Inferior parietal cortex (tissue), 1 donor: ENCODE data around the gene LELP1.
"Not testable (repeated sequence)": the region's sequence is repeated elsewhere in the genome, so short reads cannot be mapped to it uniquely, and the experiment has no call there.

ENCODE experiments used
- DNase-seq: peaks from one replicate; pipeline ENCODE4 v3.0.0-alpha.2; 2016; ENCODE audit errors: extremely low spot score

LELP1 gene

DNA sequence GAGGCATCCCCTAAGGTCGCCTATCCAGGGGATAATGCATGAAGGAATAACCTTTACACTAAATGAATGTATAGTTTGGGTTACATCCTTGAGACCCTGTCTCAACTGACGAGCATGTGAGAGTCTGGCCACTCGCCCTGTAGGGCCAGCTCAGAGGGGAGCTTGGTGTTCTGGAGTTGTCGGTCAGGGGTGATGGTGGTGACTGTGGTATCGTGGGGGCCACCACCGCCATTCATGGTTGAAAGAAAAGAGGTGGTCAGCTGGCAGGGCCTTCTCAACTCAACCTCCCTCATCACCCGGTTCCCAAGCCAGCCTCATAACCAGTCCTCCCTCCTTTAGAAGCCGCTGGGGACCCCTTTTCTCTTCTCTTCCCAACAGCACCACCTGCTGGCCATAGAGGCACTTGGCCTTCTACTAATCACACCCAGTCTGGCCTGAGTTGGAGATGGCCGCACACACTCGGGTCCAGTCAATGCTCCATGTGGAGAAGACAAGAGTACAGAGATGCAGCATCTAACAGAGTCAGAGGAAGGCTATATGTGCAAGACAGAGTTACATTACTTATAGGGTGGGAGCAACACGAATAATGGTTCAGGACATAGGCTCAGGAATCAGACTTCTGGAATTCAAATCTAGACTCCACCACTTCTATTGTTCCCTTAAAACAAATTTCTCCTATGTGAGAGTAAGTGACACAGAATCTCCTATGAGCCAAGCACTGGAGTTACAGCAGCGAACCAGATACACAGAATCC, 26.0 kb downstream of the LELP1 start:
- not testable (repeated sequence) for DNase-seq

DNA sequence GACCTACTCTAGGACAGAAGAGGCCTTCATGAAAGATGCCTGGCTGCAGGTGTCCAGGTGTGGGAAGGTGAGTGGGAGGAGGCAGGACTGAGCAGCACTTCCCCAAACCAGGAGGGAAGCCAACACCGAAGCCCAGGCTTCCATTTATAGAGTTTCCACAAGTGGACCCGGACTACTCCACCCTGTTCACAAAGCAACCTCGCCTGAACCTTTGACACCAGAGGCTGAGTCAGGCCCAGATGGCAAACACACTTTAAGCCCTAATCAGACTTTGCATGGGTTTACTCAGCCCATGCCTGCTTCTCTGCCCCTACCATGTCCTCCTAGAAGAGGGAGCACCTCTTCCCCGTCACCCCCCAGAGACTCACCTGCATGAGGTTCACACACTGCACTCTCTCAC, 28.1 kb downstream of the LELP1 start:
- DNase-seq: no peak

DNA sequence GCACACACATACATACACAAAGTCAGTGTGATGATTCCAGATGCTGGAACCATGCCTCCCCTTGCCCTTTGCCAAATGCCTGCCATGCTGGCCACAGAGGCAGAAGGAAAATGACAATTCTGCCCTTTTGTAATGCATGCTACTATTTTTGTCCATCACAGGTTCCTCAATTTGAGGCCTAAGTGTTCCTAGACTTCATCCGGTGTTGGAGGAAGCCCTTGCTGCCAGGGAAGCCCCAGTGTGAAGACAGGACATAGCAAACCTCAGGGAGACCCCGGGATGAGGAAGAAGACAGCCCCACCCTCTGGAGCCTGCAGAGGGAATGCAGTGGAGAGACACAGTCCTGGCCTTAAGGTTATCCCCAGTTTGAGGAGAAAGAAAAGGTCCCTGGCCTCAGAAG, 28.6 kb downstream of the LELP1 start:
- no peak for DNase-seq

DNA sequence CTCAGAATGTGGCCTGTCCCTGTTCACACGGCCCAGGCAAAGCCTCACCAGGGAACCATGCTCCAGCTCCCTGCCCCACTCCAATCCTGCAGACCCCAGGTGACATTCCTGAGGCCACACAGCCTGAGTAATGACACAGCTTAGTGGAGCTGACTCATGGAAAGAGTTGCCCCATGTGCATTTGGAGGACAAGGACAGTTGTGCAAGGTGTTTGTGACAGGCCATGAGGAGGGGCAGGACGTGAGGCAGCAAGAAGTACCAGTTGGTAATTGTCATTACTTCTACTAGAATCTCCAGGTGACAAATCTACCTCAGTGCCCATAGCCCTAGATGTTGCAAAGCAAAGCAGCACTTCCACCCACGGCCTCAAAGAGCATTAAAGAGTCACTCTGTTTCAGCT, 29.3 kb downstream of the LELP1 start:
- DNase-seq: no peak

DNA sequence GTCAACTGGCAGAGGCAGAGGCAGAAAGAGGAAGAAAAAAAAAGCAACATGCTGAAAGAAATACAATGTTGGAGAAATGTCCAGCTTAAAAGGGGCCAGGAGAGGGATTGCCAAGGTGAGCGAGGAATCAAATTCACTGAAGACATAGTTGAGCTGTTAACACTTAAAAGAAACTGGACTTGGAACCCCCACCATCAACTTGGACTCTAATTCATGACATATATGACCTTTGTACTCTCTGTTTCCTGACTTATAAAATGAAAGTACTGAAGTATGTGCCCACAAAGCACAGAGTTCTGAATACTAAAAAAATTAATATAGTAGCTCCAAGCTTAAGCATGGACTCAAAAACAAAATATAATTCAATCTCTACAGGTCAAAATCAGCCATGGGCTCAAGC, 30.2 kb downstream of the LELP1 start:
- no peak for DNase-seq

DNA sequence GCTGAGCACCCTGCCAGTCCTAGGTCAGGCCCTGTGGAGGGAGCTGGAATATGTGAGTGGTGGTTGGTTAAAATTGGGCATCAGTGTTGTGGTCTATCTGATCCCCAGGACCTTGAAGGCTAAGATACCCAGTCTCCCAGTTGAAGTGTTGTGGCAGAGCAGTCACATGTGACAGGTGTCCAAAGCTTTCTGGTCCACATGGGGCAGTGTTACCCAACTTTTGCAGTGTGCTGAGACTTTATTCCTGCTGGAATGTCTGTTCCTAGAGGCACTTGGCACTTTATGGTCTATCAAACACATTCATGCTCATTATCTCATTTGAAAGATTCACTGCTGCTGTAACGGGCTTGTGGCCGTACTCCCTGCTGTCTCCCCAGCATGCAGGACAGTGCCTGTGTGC, 35.3 kb downstream of the LELP1 start:
- no peak for DNase-seq

DNA sequence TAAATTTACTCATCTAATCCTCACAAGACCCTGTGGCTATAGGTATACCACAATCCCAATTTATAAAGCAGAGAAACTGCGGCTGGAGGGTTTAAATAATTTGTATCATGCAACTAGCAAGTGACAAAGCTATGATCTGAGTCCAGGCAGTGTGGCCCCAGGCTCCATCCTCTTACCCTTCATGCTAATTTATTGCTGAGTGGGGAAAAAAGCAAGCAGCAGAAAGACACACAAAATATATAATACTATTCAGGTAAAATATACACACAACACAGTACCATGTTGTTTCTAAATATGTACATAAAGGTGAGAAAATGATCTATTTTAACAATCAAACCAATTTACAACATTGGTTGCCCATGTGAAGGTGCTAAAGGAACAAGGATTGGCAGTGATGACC, 38.9 kb downstream of the LELP1 start:
- DNase-seq: no peak

DNA sequence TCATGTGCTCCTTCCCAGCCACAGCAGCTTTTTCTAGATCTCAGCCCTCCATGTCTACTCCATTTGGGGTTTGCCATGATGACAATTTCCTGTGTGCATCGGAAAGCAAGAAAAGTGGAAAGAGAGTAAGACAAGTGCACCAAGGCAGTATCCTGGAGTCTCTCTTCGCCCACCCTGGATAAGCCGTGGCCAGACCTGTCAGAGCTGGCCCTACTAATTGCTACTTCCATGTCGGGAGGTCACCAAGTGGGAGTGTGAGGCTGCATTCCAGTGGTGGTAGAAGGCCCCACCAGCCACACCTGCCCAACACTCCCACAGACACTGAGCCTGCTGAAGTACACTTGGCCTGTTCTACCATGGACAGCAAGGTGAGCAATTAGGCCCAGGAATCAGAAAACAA, 42.2 kb downstream of the LELP1 start:
- DNase-seq: no peak

DNA sequence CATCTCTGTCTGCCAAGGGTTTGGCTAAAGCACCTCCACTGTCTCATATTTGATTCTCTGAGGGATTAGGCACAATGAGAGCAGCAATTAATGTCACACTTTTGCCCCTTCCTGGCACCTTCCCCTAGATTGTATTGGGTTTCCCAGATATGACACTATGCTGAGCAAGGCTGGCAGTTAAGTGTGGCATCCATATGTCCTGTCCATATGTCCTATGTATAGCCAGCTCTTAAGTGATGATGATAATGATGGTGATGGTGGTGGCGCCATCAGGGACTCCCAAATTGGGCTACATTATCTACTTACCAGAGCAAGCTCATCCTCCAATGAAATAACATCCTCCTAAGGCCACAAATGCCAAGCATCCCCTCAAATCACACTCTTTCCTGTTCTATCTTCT, 42.8 kb downstream of the LELP1 start:
- no peak for DNase-seq

DNA sequence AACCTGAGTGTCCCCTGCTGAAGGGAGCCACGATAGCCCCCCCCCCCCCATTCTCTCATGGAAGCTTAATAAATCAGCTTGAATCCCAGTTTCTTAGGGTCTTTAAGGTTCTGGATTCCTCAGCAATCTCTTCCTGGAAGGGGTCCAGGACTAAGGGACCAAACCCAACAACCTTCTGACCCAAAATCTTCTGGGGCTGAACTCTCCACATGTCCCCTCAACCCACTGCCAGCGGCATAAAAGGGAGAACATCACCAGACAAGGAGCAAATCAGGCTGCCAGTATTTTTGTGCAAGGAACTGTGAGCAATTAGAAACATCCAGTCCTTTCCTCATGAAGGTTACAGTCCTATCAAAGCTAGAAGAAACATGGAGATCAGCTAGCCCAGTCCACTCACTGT, 43.6 kb downstream of the LELP1 start:
- no peak for DNase-seq

DNA sequence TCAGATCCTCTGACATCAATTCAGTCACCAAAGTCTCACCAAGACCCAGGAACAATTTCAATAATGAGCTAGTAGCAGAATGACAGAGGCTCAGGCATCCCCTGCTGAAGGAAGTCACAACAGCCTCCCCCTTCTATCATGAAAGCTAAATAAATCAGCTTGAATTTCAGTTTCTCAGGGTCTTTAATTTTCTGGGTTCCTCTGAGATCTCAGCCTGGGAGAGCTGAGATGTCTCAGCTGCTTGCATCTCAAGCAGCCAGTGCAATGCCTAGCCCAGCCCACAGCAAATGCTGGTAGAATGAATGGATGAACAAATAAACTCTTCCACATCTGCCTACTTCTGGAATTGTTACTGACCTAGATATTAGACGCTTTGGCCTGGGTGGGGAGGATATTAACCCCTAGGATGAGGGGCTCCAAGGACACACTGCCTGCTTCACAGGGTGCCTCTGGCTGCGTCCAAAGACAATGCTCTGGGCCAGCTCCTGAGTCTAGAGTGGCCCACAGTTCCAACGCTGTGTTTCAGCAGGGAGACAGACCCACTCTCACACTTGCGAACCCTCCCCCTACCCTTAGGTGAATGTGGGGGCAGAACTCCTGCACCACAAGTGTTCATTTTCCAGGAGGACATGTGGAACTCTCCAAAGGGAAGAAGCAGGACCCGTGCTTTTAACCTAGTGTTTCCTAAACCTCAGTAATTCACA, 45.1 kb downstream of the LELP1 start:
- DNase-seq: no peak

DNA sequence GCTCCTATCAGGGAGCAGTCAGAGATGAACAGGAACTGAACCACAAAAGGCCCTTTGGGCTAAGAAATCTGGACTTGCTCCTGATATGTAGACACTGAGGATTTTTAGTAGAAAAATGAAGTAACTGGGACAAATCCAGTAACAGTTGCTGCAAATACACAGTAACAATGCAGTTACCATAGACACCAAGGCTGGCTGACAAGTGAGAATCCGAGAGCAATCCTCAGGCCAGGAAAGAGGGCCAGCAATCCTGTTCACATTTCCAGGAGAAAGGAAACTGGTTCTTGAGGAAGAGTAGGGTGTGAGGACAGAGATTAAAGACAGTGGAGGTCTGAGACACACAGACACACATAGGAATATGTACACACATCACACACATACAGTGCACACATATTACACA, 46.9 kb downstream of the LELP1 start:
- no peak for DNase-seq

DNA sequence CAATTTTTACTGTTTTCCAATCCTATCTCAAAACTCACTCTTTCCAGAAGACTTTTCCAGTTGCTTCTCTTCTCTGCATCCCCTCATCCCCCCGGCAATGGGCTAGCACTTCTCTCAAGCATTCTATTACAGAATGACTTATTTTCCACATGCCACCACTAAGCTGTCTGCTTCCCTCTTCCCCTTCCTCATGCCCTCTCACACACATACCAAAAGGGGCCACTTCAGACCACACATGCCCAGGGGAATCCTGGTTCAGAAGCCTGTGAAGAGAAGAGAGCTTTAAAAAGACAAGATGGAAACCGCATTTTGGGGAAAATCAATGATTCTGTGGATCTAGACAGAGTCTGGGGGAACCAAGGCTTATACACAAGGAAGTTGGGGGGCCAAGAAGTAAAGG, 47.9 kb downstream of the LELP1 start:
- no peak for DNase-seq

DNA sequence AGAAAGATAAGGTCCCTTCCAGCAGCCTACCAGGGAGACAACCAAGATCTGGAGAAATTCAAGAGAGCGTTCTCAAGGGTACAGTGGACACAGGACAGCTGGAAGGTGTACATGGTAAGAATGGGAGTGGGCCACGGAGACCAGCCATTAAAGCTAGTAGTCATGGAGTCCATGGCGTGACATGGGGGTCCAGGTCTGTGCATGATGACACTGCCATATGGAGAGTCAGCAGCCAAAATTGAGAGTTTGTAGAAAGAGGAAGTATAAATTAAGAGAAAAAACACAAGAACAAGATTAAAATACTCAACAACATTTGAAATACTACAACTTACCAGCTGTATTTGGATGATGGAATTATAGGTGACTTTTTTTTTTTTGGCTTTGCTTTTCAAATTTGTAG, 48.3 kb downstream of the LELP1 start:
- no peak for DNase-seq

DNA sequence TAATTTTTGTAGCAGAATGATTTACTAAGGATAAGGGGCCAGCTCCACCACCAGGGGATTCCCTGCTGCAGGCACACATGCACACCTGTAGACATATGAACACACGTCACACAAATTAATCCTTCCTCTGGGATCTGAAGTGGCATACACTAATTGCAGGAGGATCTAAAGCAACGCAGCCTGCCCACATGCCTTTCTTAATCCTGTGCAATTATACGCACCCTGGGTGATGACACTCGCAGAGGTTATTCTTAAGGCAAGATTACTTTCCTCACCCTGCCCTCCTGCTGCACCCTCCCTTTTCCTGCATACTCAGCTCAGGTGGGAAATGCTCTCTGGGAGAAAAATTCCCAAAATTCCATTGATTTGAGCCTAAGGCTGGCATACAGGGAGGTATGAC, 48.8 kb downstream of the LELP1 start:
- no peak for DNase-seq

DNA sequence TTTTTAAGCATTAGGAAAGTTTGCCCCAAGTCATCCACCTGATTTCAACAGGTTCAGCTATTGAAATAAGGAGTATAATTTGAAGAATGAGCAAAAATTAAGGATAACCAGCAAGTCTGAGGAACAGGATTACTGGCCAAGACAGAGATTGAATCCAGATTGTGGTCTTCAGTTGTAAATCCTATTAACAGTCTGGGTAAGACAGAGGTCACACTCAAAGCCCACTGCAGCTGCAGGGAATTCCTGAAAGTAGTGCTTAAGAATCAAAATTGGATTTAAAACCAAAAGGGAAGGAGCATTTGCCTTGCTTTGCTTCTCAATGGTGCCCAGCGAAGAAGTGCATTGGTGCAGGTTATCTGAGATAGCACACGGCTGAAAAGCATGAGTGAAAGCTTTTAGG, 49.8 kb downstream of the LELP1 start:
- DNase-seq: no peak

DNA sequence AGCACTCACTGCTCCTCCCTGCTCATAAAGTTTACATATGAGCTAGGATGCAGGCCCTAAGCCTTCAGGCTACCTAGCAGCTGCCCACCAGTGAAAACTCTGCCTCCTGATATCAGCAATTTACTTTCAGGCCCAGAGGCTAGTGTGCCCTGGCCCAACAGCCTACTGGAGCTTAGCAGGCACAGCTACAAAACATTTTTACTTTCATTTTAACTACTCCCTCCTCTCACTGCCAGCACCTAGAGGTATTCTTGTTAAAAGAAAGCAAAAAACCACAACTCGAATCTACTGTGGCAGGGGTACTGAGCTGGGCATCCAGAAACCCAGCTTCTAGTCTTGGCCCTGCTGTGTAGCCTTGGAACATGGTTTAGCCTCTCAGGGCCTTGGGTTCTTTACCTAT, 50.5 kb downstream of the LELP1 start:
- no peak for DNase-seq
